IPS-NIHi7 (cell line): Measurements from ENCODE around the gene TPO.

ENCODE experiments used
- DNase-seq: peaks from one replicate; pipeline ENCODE4 v3.0.0; 2012; ENCODE audit warnings: mixed read lengths; ENCODE audit errors: extremely low spot score

TPO gene

DNA sequence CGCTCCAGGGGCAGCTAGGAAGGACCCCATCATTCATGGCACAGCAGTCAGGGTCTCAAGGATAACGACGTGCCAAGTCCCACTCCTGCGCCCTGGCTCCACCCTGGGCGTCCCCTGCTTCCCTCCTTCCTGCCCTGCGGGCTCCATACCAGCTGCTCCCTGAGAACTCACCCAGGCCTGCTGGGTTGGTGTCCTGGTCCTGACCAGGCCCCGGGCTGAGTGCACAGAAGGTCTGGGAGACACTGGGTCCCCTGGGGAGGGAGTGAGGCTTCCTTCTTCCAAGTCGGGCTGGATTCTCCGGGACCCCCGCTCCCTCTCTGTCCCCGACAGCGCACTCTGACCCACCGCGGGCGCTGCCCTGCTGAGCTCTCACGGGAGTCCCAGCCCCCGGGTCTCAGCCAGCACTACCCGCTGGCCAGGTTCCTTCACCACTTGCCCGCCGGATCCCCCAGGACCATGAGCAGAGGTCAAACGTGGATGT, 170.8 kb downstream of the TPO start:
- DNase-seq, result no peak

- no peak for DNase-seq
Measured at GRCh38 chr2:1584691-1585485, 171.6 kb downstream of the TPO start.

- DNase-seq, result no peak
Measured at GRCh38 chr2:1585635-1586034, 172.4 kb downstream of the TPO start.

DNA sequence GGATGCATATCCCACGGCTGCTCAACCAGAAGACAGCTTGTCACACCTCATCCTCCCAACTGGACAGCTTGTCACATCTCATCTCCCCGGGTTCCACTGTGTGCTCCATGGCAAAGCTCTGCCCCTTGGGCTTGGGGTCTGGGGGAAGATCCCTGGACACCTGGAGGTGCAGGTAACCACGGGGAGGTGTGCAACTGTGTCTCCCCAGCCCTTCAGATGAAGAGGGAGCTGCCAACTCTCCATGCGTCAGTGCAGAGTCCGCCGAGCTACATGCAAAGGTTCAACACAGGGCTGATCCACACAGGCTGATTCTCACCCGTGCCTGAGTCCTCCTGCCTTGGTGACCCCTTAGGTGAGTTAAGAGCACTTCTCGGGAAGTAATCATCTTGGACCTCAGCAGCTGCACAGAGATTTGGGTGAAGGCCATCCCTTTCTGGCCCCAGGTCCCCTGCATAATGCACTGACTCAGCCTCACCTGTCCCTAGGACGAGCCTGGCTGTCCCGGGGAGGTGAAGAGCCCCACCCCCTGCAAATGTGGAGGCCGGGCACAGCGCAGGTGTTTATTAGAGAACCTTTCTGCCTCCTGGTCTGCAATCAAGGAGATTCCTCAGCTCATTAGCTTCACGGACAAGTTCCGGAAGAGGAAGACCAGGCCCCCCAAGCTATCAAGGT, 173.1 kb downstream of the TPO start:
- DNase-seq, result no peak

DNA sequence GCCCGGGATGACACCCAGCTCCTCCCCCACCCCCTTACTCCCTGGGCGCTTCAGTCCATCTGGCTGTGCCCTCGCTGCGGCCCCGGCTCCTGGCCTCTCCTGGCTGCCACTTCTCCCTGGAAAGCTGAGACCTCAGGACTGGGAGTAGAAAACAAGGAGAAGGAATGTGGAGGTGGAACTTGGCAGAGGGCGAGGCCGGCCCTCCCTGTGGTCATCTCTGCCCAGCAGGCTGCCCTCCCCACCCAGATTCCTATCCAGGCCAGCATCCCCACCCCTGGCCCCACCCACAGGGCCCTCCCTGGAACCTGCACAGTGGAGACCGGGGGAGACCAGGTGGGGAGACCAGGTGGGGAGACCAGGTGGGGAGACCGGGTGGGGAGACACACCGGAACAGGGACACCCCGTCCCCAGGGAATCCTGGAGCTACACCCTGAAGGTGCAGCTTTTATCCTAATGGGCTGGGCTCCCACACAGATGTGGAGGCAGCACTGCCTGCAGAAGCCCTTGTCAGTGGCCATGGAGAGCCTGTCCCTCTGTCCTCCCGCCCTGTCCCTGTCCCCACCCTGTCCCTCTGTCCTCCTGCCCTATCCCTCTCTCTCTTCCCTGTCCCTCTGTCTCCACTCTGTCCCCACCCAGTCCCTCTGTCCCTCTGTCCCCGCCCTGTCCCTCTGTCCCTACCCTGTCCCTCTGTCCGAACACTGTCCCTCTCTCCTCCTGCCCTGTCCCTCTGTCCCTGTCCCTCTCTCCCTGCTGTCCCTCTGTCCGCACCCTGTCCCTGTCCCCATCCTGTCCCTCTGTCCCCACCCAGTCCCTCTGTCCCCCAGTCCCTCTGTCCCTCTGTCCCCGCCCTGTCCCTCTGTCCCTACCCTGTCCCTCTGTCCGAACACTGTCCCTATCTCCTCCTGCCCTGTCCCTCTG, 173.9 kb downstream of the TPO start:
- no peak for DNase-seq

DNA sequence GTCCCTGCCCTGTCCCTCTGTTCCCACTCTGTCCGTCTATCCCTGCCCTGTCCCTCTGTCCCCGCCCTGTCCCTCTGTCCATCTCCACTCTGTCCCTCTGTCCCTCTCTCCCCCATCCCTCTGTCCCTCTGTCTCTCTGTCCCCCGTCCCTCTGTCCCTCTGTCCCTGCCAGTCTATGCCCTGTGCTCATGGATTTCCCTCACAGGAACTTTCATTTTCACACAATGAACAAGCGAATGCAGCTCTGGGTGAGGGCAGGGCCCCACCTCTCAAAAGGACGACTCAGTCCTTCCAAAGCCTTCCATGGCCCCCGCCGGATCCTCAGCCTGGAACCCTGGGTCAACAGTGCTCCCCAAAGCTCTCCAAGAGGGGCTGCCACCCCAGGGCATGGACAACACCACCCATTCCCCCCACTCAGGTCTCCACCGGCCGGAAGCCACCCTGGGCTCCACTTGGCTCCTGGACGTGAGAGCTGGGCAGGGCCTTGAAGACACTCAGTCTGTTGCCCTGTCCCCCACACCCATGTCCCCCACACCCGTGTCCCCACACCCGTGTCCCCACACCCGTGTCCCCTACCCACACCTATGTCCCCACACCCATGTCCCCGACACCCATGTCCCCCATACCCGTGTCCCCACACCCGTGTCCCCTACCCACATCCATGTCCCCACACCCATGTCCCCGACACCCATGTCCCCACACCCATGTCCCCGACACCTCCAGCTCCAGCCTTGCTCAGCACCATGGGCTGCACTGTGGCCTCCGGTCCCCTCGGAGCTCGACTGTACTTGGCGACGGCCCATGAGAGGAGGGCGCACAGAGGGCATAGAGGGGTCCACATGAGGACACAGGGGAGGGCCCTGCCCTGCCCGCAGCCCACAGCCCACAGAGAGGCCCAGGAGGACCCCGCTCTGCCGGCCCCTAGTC, 175.1 kb downstream of the TPO start:
- DNase-seq, result no peak

DNA sequence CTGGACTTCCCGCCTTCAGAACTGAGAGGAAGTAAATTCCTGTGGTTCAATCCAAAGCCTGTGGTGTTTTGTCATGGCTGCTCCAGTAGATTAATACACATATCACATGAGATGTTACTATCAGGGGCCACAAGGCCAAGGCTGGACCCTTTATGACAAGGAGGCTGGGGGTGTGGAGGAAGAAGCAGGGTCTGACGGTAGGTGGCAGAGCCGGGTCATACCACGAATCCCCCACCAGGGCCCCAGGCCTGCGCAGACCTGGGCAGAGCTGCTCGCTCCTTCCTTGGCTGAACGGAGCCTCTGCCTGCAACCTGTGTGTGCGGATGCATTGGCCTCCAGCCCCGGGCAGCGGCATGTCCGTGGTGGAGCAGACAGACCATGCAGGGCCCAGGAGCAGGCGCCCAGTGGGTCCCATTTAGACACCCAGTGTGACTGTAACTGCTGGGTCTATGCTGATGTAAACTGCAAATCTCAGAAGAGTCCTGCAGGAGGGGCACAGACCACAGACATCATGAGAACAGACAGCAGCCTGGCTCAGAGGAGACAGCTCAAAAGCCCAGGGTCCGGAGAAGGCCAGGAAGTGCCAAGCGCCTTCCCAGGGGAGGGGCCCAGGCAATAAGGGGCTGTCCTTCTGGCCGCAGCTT, 175.8 kb downstream of the TPO start:
- DNase-seq, result no peak

DNA sequence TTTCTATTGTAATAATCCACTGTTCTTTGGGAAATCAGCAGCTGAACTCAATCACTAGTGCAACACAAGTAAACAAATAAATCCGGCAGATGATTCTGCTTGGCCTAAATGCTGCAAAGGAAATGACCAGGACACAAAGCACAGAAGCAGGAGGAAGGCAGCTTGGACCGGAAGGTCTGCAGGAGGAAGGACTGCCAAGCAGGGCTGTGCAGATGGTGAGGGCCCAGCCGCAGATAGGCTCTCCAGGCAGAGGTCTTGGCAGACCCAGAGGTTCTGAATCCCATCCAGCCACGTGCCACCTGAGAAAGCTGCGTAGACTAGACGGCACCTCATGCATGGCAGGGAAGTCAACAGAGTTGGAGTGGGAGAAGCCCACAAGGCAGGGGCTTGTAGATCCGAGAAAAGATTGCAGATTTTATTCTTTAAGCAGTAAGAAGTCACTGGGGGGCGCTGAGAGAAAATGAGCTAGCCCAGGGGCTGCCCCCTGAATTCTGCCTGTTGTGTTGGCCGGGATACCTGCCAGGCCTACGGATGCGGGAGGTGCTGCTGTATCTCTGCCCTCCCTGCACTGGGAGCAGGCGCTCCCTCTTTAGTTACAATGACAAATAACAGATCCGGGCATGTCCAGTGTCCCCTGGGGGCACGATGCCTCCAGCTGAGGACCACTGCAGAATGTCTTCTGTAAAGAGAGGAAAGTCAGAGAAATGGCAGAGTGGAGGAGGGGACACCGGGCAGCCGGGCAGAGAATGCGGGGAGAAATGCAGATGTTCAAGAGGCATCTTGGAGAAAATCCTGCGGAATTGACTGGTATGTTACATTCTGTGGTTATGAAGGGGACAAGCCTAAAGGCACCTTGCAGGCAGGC, 177.6 kb downstream of the TPO start:
- no peak for DNase-seq

DNA sequence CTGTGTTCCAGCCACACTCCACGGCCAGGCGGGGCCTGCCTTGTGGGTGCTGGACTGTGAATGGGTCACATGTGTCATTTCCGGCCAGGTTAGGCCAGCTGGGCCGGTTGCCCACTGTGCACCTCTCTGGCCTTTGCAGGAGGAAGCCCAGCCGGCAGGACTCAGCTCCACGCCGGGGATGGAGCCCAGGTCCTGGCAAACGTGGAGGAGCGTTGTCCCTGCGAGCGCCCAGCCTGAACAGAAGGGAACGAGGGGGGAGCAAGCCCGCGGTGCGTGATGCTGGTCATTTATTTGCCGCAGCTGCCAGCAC, 178.2 kb downstream of the TPO start:
- no peak for DNase-seq
